Measurements from ENCODE around the gene AGPAT1. TPM values are rescaled to one million over a fixed set of nuclear protein-coding genes. Genes with fewer than 3 reads are reported as not detected.
A peak's percentile ranks its signal among the peaks of the same experiment; 100 is the strongest.
"Not testable (repeated sequence)": the region's sequence is repeated elsewhere in the genome, so short reads cannot be mapped to it uniquely, and the experiment has no call there.

Gene AGPAT1
- polyA plus RNA-seq, 2 of the 4 experiments (the other 2 are of a cell fraction): 29.4 to 40.6 TPM

GRCh38 chr6:32212076-32212760 lies 36.3 kb upstream of the AGPAT1 start:
- H3K9me3 ChIP-seq: no peaks in the 10 kb centered on the region
- no peak overlapping the region for H3K27ac ChIP-seq
- no peak overlapping the region for H3K4me2 ChIP-seq
- no peak overlapping the region for H3K4me3 ChIP-seq
- no peak for ATAC-seq
- POLR2A ChIA-PET: no interaction called here
- TF ChIP-seq FOXS1 (CRISPR knock-in tag; IDR thresholded peaks at IDR 0.05) (no peak), CHD4 (IDR thresholded peaks at IDR 0.05; ENCODE audit: borderline replicate concordance) (no peak), RNF2 (IDR thresholded peaks at IDR 0.05; ENCODE audit: borderline replicate concordance, low read depth) (no peak), JUNB (IDR thresholded peaks at IDR 0.05) (no peak), HOXA7 (CRISPR knock-in tag; IDR thresholded peaks at IDR 0.05) (no peak), FOSB (CRISPR knock-in tag; IDR thresholded peaks at IDR 0.05) (no peak), KDM1A (IDR thresholded peaks at IDR 0.05; ENCODE audit: low read depth) (no peak), CBX8 (IDR thresholded peaks at IDR 0.05) (no peak), E2F6 (IDR thresholded peaks at IDR 0.05; ENCODE audit: borderline replicate concordance, low read depth) (no peak)
- 64% methylated on average over 11 of the region's 12 CpGs for WGBS (ENCODE audit: missing lambda C conversion rate)
- CTCF ChIA-PET: interaction anchor here (1.5 kb wide), 1 partner anchor 17 kb away, joined by 3 read pairs; no protein-coding TSS in a partner anchor
- FAIRE-seq: no peak
- no peaks in the 10 kb centered on the region for H3K4me1 ChIP-seq
- DNase-seq (ENCODE audit: low read depth in 1 of 2, low spot score in 1 of 2): no peak

- H3K4me1 ChIP-seq; H3K9me3 ChIP-seq; H3K4me2 ChIP-seq; H3K4me3 ChIP-seq; ATAC-seq; POLR2A ChIA-PET; H3K27ac ChIP-seq; FAIRE-seq; DNase-seq (ENCODE audit: low read depth in 1 of 2, low spot score in 1 of 2): not testable (repeated sequence)
- WGBS (ENCODE audit: missing lambda C conversion rate): 60% methylated on average over 4 of the region's 4 CpGs
- TF ChIP-seq ZC3H11A (IDR thresholded peaks at IDR 0.05): peak; percentile 79
- CTCF ChIA-PET: interaction anchor here (1.0 to 1.5 kb wide), 2 partner anchors 16 to 23 kb away, joined by 3 read pairs; no protein-coding TSS in a partner anchor
These were observed 35.5 kb upstream of the AGPAT1 start for GRCh38 chr6:32211432-32211831.

- no peak overlapping the region for H3K4me2 ChIP-seq
- 61% methylated on average over 5 of the region's 5 CpGs for WGBS (ENCODE audit: missing lambda C conversion rate)
- H3K4me1 ChIP-seq: no peaks in the 10 kb centered on the region
- ChIA-PET CTCF (interaction anchor here (0.7 to 1.4 kb wide), 2 partner anchors 15 to 94 kb away, joined by 3 read pairs; no protein-coding TSS in a partner anchor), POLR2A (no interaction called here)
- no peak for DNase-seq (ENCODE audit: low read depth in 1 of 2, low spot score in 1 of 2)
- TF ChIP-seq EP300 (IDR thresholded peaks at IDR 0.05) (no peak), RFX5 (IDR thresholded peaks at IDR 0.05) (no peak), HEYL (CRISPR knock-in tag; IDR thresholded peaks at IDR 0.05) (no peak), FOXS1 (CRISPR knock-in tag; IDR thresholded peaks at IDR 0.05) (no peak), FOSB (CRISPR knock-in tag; IDR thresholded peaks at IDR 0.05) (no peak), JUNB (IDR thresholded peaks at IDR 0.05) (no peak), HOXB5 (CRISPR knock-in tag; IDR thresholded peaks at IDR 0.05) (no peak), CHD2 (IDR thresholded peaks at IDR 0.05; ENCODE audit: low read length, partially characterized antibody) (no peak), HOXA7 (CRISPR knock-in tag; IDR thresholded peaks at IDR 0.05) (no peak), RNF2 (IDR thresholded peaks at IDR 0.05; ENCODE audit: borderline replicate concordance, low read depth) (no peak), ZFP36 (IDR thresholded peaks at IDR 0.05; ENCODE audit: borderline replicate concordance, partially characterized antibody) (no peak), ZSCAN20 (CRISPR knock-in tag; IDR thresholded peaks at IDR 0.05) (no peak), KDM5A (IDR thresholded peaks at IDR 0.05) (no peak), MAX (IDR thresholded peaks at IDR 0.05) (no peak), NPAS2 (CRISPR knock-in tag; IDR thresholded peaks at IDR 0.05; ENCODE audit: borderline replicate concordance) (no peak), NR3C1 (IDR thresholded peaks at IDR 0.05) (no peak)
- FAIRE-seq: no peak
- no peak overlapping the region for H3K27ac ChIP-seq
- H3K9me3 ChIP-seq: no peaks in the 10 kb centered on the region
- ATAC-seq: no peak; a peak in 1 of 6 replicates
- no peak overlapping the region for H3K4me3 ChIP-seq
These were observed 34.3 kb upstream of the AGPAT1 start for GRCh38 chr6:32210191-32210601.
